Right ventricle myocardium inferior (tissue), 1 donor: ENCODE results near the gene ZNF22. TPM values are rescaled to one million over a fixed set of nuclear protein-coding genes. Genes with fewer than 3 reads are reported as not detected.
"Not testable (repeated sequence)": the region's sequence is repeated elsewhere in the genome, so short reads cannot be mapped to it uniquely, and the experiment has no call there.

Experiments used
- ATAC-seq: fragments of 200-7000 bp; cut with Tn5 transposase; one replicate; pipeline ENCODE4 v1.9.1; 2020; ENCODE audit warnings: mild to moderate bottlenecking, moderate library complexity
- DNase-seq: peaks from one replicate; pipeline ENCODE4 v3.0.0; 2021; ENCODE audit errors: missing footprints
- intact Hi-C: fragments of 100-400 bp; cut with DNase I; formaldehyde crosslinking; loops from one replicate; pipeline ENCODE4 v1.11.0; 2022
- total RNA-seq: library from RNA; stranded (reverse); fragmentation: NEBNext Ultra II Directional; extraction: Animal tissue kit (Norgen Biotek cat#: 25700); gene quantifications from one replicate; pipeline ENCODE4 v1.2.1, GENCODE V29; 2021
- donor health status: DM: no; HTN: yes; CAD: no; lungs with severe emphysema.

ZNF22 gene
- total RNA-seq, 1 donor from 2014 or later = 13.7 TPM

DNA sequence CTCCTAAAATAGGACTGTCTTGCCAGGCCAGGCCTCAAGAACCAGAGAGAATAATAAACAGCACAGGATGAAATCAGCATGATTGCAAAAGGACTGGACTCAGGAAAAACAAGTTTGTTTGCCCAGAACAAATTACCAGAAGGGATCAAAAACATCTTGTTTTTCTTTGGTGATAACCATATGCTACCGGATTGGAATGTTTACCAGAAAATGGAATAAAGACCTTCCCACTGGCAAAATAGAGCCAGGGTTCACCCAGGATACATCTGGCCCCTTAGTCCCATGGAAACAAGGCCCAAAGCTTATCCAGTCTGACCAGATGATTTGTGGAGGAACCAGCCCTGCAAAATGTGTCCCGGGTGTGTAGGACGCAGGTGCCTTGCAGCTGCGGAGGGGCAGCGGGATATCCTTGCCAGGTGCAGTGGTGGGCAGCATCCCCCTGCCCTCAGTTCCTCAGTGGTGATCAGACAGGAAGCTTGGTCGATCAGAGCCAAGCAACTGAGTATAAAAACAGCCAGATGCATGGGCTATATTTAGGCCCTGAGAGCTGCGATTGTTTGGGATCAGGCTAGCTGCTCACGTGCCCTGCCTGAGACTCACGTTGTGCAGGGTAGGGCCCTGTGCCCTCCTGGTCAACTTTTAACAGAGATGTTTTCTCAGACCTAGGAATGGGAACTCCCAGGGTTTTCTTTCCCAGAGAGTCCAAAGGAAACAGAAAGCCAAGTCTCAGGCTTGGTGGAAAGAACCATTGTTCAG, 4.6 kb upstream of the ZNF22 start:
- ATAC-seq (peak; percentile 61), DNase-seq (peak; percentile 72)
- intact Hi-C loops = loop anchor here (1.0 kb wide), 2 partner anchors 18 to 32 kb away; partner anchors contain the start of gene DEPP1

DNA sequence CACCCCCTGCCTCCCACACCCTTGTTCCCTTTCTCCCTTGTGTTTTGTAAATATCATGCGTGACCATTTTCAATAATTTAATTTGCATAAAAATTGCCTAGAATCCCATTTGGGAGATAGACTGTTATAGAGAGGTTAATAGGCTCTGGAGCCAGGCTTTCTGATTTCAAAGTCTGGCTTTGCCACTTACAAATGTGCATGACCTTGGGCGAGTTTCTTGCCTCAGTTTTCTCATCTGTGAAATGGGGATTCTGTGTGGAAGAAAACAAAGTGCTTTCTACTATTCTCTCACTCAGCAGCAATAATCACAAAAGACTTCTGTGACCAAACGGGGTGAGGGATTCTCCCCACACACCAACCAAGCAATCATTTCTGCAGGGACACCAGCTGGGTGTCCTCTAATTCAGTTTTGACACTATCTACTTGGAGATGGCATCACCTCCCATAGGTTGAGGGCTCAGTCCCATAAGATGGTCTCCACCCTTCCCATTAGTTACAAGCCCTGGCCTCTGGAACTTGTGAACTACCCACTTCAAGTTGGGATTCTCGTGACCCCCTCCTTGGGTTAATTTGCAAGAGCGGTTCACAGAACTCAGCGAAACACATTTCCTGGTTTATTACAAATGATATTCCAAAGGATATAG, 3.5 kb upstream of the ZNF22 start:
- intact Hi-C loops = no loop called here
- ATAC-seq = no peak
- no peak for DNase-seq

DNA sequence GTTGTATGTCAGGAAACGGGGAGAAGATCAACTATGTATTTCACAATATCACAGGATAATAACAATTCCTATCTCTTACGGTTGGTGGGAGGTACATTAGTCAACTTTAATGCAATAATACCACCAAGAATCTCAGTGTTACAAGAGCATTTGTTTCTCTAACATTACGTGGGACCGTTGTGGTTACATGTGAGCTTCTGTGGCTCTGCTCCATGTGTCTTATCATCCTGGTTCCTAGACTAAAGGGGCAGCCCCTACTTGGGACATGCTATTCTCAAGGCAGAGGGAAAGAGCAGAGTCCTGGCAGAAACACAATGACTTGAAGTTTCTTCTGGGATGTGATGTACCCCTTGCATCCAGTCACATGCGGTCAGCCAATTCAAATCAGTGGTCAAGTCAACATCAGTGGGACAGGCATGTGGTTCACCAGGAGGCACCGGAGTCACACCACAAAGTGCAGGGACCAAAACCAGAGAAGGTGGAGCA, 2.5 kb upstream of the ZNF22 start:
- peak; percentile 2 for ATAC-seq
- peak; percentile 53 for DNase-seq
- intact Hi-C loops = no loop called here

DNA sequence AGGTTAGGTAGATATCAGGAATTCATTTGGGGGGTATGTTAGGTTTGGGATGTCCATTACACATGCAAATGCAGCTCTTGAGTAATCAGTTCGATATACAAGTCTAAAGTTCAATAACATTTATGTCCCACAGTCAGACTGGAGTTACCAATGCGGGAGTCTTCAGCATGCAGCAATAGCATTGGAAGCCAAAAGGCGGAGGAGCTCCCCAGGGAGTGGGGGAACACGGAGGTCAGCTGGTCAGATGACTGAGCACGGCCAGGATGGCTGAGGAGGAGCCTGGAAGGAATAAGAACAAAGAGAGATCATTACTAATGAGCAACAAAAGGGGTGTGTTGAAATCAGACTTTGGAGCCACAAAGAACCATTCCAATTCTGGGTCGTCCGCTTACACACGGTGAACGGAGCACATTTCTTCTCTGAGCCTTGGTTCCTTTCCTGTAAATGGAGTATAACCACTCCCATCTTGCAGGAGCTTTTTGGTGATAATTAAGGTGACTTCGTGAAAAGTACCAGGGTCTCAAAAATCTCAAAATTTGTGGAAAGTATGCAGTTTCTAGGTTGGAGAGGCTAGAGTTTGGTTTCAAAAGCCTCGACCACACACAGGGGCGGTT, 478 bp upstream of the ZNF22 start:
- DNase-seq = peak; percentile 90
- intact Hi-C loops = no loop called here

DNA sequence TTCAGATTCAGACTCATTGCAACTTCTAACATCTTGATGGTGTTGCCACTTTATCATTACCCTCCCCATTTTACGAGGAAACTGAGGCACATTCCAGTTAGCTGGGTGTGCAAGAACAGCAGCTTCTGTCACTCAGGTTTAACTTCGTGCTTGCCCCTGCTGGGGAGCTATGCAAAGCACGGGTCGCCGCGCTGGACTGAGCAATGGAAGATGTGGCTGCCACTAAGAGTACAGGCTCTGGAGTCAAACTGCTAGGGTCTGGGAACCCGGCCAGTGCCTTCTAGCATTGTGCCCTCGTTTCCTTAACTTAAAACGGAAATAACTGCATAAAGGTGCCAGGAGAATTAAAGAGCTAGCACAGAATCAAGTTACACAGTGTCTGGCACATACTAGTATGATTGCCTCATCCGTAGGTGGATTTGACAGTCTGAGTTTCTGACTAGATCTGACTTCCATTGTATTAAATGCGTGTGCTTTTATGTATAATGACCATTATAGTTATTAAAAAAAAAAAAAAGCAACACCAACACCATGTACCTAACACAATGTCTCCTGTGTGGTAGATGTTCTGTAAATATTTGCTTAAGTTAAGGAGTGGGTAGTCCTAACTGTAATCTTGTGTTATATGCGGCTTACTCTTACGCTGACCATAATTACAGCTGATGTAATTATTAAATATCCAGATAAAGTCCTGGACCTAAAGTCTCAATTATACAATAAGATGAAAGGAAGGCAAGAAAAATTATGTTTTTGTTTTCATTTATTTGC, 842 bp downstream of the ZNF22 start:
- peak; percentile 48 for ATAC-seq
- intact Hi-C loops = no loop called here
- peak; percentile 88 for DNase-seq

More for the DNA sequence above, 478 bp upstream of the ZNF22 start:
- ATAC-seq = peak; percentile 53

DNA sequence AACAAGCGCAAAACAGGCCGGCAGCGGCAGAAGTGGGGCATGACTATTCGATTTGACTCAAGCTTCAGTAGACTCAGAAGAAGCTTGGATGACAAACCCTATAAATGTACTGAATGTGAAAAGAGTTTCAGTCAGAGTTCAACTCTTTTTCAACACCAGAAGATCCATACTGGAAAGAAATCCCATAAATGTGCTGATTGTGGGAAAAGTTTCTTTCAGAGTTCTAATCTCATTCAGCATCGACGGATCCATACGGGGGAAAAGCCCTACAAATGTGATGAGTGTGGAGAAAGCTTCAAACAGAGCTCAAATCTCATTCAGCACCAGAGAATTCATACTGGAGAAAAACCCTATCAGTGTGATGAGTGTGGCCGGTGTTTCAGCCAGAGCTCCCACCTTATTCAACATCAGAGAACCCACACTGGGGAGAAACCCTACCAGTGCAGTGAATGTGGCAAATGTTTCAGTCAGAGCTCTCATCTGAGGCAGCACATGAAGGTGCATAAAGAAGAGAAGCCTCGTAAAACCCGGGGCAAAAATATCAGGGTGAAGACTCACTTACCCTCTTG, 2.8 kb downstream of the ZNF22 start:
- intact Hi-C loops = no loop called here
- no peak for ATAC-seq
- DNase-seq = no peak

DNA sequence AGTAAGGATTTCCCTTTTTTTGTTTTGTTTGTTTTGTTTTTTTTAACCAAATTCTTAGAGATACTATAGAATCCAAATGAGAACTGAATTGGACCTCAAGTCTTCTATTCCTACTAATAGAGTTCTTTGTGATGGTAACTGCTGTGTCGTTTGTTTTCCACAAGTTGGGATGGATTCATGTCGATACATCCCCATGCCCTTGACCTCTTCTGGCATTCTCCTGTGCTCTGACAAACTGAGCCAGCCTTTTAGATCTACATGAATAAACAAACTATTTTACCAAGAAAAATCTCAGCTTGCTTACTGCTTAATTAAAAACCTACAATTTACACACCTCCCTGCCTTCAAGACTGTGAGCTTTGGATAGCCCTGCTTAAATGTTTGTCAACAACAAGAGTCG, 3.9 kb downstream of the ZNF22 start:
- ATAC-seq = no peak
- intact Hi-C loops = loop anchor here (5.0 kb wide), 1 partner anchor 233 kb away; no protein-coding TSS in a partner anchor
- no peak for DNase-seq

DNA sequence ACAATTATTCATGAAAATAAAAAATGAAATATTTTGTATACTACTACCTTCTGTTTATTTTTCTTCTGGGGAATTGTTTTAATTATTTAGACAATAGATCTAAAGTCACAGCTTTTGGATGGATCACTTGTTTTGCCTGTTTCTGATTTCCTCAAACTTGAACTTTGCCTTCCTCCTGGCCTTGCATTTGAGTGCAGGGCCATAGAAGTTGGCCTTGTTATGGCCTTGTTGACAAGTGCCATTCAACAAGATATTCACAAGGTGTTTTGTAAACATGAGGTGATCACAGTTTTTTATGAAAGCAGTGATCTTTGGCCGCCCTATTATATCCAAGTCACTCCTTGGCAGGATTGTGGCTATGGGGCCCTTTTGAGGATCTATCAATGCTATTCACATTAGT, 4.6 kb downstream of the ZNF22 start:
- no peak for DNase-seq
- intact Hi-C loops = loop anchor here (5.0 kb wide), 1 partner anchor 232 kb away; no protein-coding TSS in a partner anchor
- no peak for ATAC-seq

DNA sequence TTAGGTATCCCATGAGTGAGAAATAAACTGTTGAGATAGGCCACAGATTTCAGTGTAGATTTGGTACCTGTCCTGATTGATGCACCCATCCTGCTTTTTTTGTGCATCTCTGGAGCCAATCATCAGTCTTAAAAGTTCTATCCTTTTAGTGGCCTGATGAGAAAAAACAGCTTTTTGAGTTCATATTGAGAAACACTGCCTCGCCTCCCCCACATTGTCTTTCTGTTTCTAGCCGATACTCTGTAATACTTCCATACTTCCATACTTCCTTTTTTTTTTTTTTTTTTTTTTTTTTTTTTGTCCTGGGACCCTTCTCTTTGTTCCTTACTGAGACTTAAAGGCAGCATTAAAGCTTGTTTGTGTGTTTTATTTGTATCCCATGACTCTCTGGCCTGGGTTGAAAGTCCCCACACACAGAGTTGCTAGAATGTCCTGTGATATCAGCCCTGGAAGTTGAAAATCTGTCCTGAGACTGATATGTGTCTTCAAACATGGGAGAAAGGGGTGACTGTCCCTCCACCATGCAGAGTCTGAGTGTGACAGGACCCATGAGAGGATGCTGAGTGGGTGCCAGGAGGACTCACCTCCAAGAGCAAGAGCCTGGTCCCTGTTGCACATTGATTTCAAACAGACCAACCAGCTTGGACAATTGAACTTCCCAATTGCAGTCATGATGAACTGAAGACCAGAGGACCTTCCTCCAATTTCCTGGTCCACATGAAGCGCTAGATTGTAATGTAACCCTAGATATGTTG, 5.7 kb downstream of the ZNF22 start:
- DNase-seq = no peak
- ATAC-seq = no peak
- intact Hi-C loops = loop anchor here (5.0 kb wide), 1 partner anchor 231 kb away; no protein-coding TSS in a partner anchor

DNA sequence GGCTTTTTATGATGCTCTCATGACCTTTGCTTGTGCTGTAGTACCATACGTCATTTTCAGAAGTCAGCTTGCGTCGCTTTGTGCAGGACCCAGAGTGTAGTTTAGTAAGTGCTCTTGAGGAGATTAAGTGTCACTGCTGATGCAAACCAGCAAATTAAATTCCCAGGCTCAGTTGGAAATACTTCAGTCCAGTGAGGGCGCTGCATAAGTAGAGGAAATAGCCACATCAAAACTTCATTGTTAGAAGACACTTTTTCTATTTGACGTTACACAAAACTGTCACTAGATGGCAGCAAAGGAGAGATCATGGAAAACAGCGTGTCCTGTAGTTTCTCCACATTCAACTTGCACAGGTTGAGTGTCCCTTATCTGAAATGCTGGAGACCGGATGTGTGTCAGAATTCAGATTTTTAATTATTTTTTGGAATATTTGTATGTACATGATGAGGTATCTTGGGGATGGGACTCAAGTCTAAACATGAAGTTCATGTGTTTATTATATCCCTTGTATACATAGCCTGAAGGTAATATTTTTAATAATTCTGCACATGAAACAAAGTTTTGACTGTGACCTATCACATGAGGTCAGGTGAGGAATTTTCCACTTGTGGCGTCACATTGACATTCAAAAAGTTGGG, 7.9 kb downstream of the ZNF22 start:
- intact Hi-C loops = loop anchor here (5.0 kb wide), 1 partner anchor 229 kb away; no protein-coding TSS in a partner anchor
- no peak for DNase-seq
- peak; percentile 88 for ATAC-seq

DNA sequence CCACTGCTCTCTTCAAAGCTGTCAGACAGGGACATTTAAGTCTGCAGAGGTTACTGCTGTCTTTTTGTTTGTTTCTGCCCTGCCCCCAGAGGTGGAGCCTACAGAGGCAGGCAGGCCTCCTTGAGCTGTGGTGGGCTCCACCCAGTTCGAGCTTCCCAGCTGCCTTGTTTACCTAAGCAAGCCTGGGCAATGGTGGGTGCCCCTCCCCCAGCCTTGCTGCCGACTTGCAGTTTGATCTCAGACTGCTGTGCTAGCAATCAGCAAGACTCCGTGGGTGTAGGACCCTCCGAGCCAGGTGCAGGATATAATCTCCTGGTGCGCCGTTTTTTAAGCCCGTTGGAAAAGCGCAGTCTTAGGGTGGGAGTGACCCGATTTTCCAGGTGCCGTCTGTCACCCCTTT, 13.8 kb downstream of the ZNF22 start:
- DNase-seq, intact Hi-C loops, ATAC-seq: not testable (repeated sequence)

DNA sequence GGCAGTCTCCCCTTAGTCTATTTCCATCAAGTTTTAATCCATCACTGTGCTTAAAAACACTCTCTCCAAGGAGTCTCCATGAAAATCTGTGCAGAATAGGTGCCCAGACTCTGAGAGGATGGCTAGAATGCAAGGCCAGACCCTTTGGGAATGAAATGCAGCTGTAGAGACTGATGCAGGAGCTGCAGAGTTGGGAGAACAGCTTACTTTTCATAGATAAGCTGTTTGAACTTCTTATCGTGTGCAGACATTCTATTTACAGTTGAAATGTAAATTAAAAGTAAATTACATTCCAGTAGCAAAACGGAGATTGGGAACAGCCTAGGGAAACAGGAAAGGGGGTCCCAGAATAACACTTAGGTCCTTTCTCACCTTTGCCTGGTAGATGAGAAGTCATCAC, 14.9 kb downstream of the ZNF22 start:
- DNase-seq (no peak), ATAC-seq (no peak)
- intact Hi-C loops = no loop called here

DNA sequence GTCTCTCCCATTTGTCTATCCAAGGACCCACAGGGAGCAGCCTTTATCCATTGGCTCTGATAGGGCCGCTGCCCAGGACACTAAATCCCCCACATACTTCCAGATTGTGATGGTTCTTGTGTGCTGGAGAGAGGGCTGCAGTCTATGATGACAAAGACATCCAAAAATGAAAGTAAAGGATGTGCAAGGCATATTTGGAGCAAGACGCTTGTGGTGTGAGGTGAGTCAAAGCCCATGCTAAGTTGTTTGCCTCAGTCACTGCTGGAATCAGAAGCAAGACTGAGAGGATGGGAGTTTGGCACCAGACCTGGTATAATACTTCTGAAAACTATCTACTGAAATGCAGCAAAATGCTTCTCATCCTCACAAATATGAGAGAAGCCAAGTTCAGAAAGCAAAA, 22.7 kb downstream of the ZNF22 start:
- ATAC-seq (no peak), DNase-seq (no peak)
- intact Hi-C loops = no loop called here

DNA sequence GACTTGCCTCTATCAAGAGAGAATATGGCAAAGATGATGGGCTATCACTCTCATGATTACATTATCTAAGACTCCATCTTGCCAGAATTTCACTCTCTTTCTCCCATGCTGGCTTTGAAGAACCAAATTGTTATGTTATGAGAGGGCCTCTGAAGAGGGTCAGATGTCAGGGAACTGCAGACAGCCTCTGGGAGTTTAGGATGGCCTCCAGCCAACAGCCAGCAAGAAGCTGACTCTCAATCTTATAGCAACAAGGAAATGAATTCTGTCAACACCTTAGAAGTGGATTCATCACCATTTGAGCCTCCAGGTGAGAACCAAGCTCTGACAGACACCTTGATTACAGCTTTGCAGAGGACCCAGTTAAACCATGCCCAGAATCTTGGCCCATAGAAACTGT, 33.6 kb downstream of the ZNF22 start:
- DNase-seq (no peak), ATAC-seq (no peak)
- intact Hi-C loops = no loop called here

DNA sequence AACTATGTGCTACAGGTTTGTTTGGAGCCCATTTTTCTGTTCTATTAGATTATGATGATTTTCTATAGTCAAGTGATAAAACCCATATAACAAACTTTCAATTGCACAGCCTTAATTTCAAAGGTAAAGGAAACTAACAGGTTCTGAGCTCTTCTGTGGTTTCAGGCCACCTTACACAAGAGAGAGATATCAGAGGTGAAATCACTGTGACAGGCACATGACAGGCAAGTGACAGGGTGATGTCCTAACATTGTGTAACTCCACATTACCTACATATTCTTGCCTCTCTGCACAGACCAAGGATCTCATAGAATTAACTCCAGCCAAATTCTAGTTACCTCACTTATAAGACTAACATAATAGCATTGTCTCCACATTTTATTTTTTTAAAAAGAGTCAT, 35.0 kb downstream of the ZNF22 start:
- DNase-seq = no peak
- intact Hi-C loops = no loop called here
- ATAC-seq = no peak

DNA sequence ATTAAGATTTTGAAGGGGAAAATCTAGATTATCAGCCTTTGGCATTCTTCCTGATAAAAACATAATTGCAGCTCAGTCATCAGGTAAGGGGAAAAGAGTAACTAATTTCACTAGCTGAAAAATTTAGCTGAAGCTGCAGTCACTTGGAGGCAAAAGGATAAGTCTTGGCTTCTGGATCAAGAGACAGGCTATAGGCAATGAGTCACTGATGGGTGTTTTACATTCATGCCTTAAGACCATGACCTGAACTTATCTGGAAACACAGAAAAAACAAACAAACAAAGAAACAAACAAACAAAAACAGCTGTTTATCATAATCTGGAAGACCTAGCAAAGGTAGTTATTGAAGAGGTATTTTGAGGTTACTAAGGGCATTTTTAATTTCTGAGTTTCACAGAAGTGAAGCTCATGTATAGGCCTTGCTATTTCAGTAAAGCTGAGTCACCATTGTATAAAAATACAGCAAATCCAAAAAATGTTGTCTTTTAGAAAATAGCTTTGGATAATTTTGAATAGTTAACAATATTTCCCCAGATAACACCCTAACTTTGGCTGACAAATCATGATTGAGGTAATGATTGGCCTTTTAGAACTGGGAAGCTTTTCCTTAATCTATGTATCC, 40.3 kb downstream of the ZNF22 start:
- ATAC-seq = no peak
- intact Hi-C loops = no loop called here
- DNase-seq = no peak

DNA sequence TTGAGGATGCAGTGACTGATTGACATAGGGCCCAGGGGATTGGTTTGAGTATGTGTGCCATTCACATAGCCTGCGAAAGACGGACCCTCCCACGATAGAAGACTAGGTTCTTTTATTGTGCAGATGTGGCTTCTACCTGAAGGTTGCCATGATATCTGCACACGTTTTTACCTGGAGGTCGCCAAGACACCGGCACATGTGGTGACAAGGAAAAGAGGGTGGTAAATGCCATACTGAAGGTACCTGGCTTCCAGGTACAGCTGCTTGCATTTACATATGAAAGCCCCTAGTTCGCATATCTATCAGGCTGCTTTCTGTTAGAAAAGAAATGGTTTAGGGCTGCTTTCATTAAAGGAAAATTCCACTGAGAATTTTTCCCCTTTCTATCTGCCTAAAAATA, 43.6 kb downstream of the ZNF22 start:
- intact Hi-C loops = no loop called here
- ATAC-seq (no peak), DNase-seq (no peak)
